Glutamatergic neuron (in vitro differentiated cells): ENCODE results near the gene TXNL4A. TPM values are rescaled to one million over a fixed set of nuclear protein-coding genes. Genes with fewer than 3 reads are reported as not detected.

Experiments used
- DNase-seq: peaks from one replicate; pipeline ENCODE4 v3.0.0; 2022
- H3K27ac Mint-ChIP-seq: one replicate; pipeline ENCODE4 v1.8.0; 2020; ENCODE audit warnings: mild to moderate bottlenecking, mixed read lengths, inconsistent platforms; ENCODE audit not compliant: unreplicated experiment
- H3K27me3 Mint-ChIP-seq: one replicate; pipeline ENCODE4 v1.8.0; 2020; ENCODE audit warnings: mild to moderate bottlenecking, moderate library complexity, mixed read lengths, inconsistent platforms; ENCODE audit not compliant: unreplicated experiment
- H3K36me3 Mint-ChIP-seq: one replicate; pipeline ENCODE4 v1.8.0; 2020; ENCODE audit warnings: mild to moderate bottlenecking, mixed read lengths, inconsistent platforms; ENCODE audit not compliant: unreplicated experiment
- H3K4me1 Mint-ChIP-seq: one replicate; pipeline ENCODE4 v1.8.0; 2020; ENCODE audit warnings: mild to moderate bottlenecking, low read depth, mixed read lengths, inconsistent platforms; ENCODE audit not compliant: unreplicated experiment
- H3K4me3 Mint-ChIP-seq: one replicate; pipeline ENCODE4 v1.8.0; 2020; ENCODE audit warnings: mild to moderate bottlenecking, mixed read lengths, inconsistent platforms; ENCODE audit not compliant: unreplicated experiment
- H3K9me3 Mint-ChIP-seq: one replicate; pipeline ENCODE4 v1.8.0; 2020; ENCODE audit warnings: mild to moderate bottlenecking, moderate library complexity, mixed read lengths, inconsistent platforms; ENCODE audit not compliant: unreplicated experiment
- total RNA-seq: library from RNA; stranded (reverse); fragmentation: NEBNext Ultra II Directional; extraction: Animal tissue kit (Norgen Biotek cat#: 25700); gene quantifications from one replicate; pipeline ENCODE4 v1.2.1, GENCODE V29; 2021; ENCODE audit not compliant: unreplicated experiment
- TF ChIP-seq, protein P1 (sequence below): fragments of 200-600 bp; sonication (generic); IDR thresholded peaks from one replicate; pipeline ENCODE4 v1.5.0; 2021; ENCODE audit not compliant: partially characterized antibody, unreplicated experiment

Gene TXNL4A
- total RNA-seq, 1 donor from 2014 or later, result 104 TPM

DNA sequence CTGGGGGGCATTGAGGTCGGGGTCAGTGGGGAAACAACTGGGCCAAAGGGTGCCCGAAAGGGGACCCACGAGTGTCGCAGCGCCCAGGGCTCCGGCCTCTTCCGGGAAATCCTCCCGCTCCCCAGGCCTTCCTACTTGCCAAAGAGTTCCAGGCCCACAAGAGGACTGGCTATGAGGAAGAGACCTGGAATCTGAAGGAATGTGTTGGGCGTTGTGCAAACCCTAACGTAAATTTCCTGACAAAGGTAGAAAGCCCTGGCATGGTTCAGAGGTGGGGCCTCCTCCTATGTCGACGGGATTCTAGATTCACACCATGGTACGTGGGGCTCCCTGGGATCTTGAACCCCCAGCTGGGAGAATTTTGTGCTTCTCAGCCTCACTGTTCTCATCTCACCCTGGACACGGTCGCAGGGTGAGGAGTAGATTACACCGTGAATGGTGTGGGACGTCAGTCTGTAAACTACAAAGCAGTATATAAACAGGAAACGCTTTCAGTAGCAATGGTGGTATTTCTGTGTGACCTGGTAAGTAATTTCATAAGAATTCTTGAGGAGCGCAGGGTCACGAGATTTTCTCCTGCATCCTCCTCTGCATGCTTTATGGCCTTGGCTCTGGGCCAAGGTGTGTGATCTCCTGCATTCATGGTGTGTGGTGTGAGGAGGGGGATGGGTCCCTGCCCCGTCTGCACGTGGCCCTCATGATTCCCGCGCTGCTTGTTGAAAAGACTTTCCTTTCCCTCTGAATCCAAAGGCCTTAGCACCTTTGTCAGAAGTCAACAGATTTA, 23.1 kb downstream of the TXNL4A start:
- peak; percentile 14 for DNase-seq
- no peak overlapping the region for H3K27ac Mint-ChIP-seq

DNA sequence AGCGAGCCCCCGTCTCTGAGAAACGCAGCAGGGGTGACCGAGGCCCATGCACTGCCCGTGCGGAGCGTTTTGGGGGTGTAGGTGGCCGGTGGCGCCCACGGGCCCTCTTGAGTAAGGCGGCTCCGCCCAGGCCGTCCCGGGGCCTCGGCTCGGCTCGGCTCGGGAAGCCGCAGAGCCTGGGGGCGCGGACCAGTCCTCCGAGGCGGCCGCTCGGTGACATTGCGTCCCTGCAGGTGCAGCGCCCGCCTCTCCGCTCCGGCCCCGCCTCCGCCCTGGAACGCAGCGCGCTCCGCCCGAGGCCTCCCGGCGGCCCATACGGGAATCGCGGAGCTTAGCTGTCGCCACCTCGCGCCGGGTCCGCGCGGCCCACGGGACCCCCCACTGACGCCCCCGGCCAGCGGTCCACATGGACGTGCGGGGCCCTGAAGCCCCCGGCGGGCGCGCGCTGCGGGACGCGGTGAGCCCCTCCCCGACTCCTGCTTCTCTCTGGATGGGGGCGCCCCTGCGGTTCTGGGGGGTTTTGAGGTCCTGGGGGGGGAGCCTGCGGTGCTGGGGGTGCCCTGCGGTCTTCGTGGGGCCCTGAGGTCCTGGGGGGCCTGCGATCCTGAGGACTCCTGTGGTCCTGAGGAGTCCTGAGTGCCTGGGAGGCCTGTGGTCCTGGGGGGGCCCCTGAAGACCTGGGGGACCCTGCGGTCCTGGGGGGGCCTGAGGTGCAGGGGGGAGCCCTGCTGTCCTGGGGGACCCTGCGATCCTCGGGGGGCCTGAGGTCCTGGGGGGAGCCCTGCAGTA, 23.8 kb downstream of the TXNL4A start, which contains the start of gene HSBP1L1:
HSBP1L1 (plus strand) TSS at position 314 of the 789 bp plus-strand sequence; CDS start at position 407, 93 bp downstream.
- Mint-ChIP-seq H3K4me1 (peaks cover 10% of the 10 kb centered on the region), H3K4me3 (peak within 1 kb of the TSS; percentile 61), H3K9me3 (peaks cover 2% of the 10 kb centered on the region), H3K27ac (no peak within 1 kb of the TSS), H3K27me3 (peaks cover 5% of the 10 kb centered on the region), H3K36me3 (no peaks in the 10 kb centered on the region)
- DNase-seq, result peak; percentile 77
- TF ChIP-seq, protein P1, sequence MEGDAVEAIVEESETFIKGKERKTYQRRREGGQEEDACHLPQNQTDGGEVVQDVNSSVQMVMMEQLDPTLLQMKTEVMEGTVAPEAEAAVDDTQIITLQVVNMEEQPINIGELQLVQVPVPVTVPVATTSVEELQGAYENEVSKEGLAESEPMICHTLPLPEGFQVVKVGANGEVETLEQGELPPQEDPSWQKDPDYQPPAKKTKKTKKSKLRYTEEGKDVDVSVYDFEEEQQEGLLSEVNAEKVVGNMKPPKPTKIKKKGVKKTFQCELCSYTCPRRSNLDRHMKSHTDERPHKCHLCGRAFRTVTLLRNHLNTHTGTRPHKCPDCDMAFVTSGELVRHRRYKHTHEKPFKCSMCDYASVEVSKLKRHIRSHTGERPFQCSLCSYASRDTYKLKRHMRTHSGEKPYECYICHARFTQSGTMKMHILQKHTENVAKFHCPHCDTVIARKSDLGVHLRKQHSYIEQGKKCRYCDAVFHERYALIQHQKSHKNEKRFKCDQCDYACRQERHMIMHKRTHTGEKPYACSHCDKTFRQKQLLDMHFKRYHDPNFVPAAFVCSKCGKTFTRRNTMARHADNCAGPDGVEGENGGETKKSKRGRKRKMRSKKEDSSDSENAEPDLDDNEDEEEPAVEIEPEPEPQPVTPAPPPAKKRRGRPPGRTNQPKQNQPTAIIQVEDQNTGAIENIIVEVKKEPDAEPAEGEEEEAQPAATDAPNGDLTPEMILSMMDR, result no peak

More for the DNA sequence above, 23.1 kb downstream of the TXNL4A start:
- TF ChIP-seq, protein P1, result no peak
- Mint-ChIP-seq H3K4me1 (peaks cover 9% of the 10 kb centered on the region), H3K4me3 (peak overlapping the region; percentile 59), H3K36me3 (no peaks in the 10 kb centered on the region), H3K27me3 (peaks cover 5% of the 10 kb centered on the region), H3K9me3 (peaks cover 2% of the 10 kb centered on the region)

DNA sequence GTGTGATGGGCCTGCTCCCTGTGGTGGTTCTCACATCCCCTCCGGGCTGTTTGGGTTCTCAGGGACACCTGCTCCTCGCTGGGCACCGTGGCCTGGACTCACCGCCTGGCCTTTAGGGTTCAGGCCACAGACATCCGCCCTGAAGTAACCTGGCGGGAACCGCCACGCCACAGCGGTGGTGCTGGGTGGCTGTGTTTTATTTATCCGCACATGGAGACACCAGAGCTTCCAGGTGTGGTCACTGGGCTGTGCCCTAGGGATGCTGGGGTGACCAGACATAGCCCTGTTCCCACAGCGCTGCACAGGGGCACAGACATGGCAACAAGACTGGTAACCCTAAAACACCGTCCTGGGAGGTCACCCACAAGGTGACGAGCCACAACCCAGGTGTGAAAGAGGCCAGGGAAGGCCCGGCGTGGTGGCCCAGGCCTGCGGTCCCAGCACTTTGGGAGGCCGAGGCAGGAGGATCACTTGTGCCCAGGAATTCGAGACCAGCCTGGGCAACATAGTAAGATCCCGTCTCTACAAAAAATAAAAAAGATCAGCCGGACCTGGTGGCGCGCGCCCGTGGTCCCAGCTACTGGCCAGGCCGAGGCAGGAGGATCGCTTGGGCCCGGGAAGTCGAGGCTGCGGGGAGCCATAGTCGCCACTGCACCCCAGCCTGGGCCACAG, 24.6 kb downstream of the TXNL4A start:
- Mint-ChIP-seq H3K36me3 (no peaks in the 10 kb centered on the region), H3K27me3 (peaks cover 5% of the 10 kb centered on the region), H3K4me1 (peaks cover 9% of the 10 kb centered on the region), H3K27ac (no peak overlapping the region), H3K4me3 (peak overlapping the region; percentile 61), H3K9me3 (peaks cover 2% of the 10 kb centered on the region)
- DNase-seq, result no peak
- TF ChIP-seq, protein P1, result no peak

DNA sequence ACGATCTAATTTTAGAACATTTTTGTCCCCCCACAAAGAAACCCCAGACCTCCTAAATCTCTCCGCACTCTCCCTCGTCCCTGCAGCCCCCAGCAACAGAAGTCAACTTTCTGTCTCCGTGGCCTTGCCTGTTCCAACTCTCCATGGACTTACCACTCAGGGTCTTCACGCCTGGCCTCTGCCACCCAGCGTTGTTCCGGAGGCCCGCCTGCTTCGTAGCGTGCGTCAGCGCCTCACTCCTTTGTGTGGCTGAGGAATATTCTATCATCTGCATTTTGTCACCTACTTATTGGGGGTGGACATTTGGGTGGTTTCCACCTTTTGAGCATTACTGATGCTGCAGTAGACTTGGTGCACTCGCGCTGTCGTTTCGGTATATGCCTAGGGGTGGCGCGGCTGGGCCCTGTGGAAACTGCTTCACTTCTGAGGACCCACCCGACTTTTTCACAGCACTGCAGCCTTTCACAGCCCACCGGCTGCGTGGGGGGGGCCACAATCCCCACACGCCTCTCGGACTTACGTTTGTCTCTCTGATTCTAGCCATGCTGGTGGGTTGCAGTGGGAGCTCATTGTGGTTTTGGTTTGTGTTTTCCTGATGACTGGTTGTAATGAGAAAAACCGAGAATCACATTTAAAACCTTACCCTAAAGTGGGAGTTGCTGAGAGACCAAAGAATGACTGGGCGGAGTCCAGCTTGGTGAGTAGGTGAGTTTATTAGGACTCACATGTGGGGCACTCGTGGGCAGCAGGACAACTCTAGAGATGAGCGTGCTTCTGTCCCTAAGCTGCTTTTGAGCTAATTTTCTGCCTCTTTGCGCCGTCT, 25.3 kb downstream of the TXNL4A start:
- H3K27me3 Mint-ChIP-seq, result peaks cover 5% of the 10 kb centered on the region
- H3K27ac Mint-ChIP-seq, result peak overlapping the region; percentile 4
- peaks cover 2% of the 10 kb centered on the region for H3K9me3 Mint-ChIP-seq

More for the DNA sequence above, 25.3 kb downstream of the TXNL4A start:
- Mint-ChIP-seq H3K4me1 (peaks cover 9% of the 10 kb centered on the region), H3K4me3 (peak overlapping the region; percentile 64), H3K36me3 (no peaks in the 10 kb centered on the region)
- TF ChIP-seq, protein P1, result no peak
- DNase-seq, result no peak
